T follicular helper cell (primary cell): ENCODE data around the gene SELENOV.

Source experiments
- DNase-seq: peaks from one replicate; pipeline ENCODE4 v3.0.0-alpha.2; 2020; ENCODE audit warnings: low read depth

SELENOV gene

DNA sequence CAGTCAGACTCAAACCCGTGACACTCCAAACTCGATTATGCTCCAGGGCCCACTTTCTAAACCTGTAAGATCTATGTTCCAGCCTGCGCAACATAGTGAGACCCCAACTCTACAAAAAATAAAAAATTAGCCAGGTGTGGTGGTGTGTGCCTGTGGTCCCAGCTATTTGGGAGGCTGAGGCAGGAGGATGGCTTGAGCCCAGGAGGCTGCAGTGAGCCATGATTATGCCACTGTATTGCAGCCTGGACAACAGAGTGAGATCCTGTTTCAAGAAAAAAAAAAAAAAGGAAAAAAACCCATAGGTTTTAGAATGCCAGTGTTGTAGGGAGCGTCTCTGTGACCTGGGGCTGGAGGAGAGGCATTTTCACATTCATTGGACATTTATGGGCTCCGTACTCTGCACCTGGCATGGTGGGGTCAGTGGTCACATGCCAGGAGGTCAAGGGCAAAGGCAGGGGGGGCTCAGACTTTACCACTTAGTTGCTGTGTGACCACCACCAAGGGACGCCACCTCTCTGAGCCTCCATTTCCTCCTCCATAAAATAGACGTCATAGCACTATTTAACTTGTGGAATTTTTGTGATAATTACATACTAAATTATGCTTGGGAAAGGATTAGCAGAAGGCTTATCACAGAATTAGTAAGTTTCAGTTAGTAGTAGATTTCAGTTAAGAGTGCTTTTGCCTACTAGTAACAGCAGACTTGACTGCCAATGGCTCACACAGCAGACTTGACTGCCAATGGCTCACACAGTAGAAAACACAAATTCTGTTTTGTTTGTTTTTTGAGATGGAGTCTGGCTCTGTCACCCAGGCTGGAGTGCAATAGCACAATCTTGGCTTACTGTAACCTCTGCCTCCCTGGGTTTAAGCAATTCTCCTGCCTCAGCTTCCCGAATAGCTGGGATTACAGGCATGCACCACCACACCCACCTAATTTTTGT is 5.9 kb downstream of the SELENOV start:
- no peak for DNase-seq

DNA sequence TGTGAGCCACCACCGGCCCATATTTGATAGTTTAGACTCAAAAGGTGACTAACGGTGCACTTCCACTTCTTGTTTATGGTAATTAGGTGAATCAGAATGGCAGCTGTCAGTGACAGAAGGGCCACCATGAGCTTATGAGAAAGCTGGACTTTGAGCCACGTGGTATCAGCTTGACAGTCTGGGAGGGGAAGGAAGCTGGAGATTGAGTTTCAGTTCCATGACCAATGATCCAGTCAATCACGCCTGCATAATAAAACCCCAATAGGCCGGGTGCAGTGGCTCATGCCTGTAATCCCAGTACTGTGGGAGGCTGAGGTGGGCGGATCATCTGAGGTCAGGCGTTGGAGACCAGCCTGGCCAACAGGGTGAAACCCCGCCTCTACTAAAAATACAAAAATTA is 9.6 kb downstream of the SELENOV start:
- DNase-seq = no peak

DNA sequence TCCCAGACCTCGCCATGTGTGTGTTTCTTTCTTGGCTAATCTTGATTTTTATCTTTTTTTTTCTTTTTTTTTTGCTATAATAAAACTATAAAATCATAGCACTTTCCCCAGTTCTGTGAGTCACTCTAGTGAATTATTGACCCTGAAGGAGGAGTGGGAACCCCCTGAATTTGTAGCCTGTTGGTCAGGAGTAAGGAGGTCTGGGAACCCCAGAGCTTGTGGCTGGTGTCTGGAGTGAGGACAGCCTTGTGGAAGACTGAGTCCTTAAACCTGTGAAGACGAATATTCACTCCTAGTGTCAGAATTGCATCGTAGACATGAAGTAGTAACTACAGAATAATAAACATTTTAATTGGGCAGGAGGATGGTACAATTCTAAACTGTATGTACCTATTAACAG is 10.3 kb downstream of the SELENOV start:
- no peak for DNase-seq

DNA sequence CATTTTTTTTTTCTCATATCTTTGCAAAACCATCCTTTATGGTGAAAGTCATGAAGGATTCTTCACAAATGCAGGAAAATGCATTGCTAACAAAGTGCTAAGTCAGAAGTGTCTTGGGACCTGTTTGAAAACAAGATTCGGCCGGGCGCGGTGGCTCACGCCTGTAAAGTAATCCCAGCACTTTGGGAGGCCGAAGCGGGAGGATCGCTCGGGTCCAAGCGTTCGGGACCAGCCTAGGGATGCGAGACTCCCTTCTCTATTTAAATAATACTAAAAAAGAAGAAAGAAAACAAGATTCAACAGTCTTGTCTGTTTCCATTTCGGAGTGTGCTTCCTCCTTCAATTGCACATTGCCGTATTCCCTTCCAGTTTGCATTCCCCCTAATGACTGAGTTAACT is 16.9 kb downstream of the SELENOV start:
- no peak for DNase-seq

DNA sequence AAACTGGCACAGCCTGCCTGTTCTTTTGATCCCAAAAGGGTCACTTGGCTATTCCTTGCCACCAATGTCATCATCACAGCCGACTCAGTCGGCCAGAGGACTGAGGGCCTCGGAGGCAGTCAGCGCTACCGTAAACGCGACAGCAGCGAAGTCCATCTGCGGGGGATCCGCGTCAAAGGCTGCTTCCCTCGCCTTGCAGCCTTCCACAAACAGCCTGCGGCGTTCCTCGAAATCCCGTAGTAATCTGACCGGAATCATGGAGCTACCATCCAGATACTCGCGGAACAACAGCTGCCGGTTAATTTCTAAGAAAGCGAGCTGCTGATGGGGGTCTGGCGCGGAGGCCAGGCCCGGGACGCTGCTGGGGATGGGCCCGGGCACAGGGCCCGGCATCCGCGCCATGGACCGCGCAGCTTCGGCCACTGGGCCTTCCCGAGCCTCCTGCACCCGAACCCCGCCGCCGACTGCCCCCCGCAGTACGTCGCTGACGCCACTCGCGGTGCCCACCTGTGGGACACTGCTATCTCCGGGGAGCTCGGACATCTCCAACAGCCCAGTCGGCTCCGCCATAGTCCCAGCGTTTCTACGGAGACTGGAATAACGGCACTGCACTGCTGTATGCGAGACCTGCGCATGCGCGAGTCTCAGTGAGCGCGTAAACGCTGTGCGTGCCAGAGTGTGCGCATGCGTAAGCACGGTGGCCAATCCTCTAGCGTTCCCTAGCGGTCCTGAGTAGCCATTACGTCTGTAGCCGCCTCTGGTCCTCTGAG is 17.5 kb downstream of the SELENOV start, which contains the start of gene EID2B:
EID2B (minus strand) TSS at position 620 of the 770 bp plus-strand sequence; CDS start at position 570, 50 bp downstream.
- DNase-seq = peak; percentile 93

DNA sequence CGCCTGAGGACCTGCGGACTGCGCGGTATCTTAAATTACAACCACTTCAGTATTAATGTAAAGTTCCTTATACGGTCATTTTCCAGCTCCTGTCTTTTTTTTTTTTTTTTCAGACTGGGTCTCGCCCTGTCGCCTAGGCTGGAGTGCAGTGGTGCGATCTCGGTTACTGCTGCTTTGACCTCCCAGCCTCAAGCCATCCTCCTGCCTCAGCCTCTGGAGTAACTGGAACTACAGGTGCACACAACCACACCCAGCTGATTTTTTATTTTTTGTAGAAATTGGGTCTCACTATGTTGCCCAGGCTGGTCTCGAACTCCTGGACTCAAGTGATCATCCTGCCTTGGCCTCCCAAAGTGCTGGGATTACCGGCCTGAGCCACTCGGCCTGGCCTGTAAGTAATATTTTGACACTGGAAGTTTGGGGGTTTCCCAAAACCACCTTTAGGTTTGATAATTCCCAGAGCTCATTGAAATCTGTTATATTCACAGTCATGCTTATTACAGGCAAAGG is 18.1 kb downstream of the SELENOV start:
- no peak for DNase-seq

DNA sequence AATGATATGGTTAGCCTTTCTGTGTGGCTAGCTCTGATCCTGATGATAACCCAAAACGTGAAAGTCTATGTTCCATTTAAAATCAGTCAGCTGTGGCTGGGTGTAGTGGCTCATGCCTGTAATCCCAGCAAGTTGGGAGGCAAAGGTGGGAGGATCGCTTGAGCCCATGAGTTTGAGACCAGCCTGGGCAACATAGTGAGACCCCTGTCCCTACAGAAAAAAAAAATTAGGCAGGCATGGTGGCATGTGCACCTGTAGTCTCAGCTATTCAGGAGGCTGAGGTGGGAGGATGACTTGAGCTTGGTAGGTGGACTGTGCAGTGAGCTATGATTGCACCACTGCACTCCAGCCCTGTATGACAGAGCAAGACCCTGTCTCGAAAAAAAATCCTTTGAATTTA is 18.9 kb downstream of the SELENOV start:
- DNase-seq = no peak

DNA sequence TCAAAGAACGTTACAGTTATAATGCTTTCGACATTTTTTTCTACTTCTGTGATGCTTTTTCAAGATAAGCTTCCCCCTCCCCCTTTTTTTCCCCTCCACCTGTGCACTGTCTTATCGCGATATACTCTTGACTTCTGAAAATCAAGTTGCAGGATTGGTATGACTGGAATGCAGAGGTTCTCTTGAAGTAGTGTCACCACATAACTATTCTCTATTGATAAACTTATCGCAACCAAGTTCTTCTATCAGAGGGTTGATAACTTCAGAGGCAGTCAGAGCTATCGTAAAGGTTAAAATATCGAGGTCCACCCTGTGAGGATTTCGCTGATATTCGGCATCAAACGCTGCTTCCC is 24.2 kb downstream of the SELENOV start:
- DNase-seq = no peak

DNA sequence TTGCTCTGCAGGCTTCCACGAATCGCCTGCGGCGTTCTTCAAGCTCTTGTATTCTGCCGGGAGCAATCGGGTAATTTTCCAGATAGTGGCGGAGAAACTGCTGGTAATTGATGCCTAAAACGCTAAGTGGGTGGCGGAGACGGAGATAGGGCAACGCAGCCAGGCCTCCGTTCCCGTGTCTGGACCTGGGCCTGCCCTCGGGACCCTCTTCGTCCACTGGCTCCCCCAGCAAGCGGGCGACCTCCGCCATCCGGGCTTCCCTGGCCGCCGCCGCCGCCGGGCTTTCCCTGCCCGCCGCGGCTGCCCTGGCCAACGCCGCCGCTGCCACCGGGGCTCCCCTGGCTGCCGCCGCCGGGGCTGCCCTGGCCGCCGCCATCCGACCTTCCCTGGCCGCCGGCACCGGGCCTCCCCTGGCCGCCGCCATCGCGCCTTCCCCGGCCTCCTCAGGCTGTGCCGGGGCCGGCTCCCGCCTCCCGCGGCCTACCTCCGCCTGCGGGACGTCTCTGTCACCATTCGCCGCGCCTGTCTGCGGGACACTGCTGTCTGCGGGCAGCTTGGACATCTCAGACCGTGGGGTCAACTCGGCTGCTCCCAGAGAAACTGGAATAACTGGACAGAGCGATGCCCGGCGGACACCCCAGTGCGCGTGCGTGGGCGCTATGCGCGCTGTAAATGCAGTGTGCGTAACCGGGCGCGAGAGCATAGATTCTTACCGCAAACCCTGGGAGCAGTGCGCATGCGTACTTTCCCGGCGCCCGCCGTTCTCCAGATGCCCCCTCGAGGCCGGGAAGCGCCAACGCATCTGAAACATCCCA is 24.8 kb downstream of the SELENOV start, which contains the start of gene EID2:
EID2 (minus strand) TSS at position 644 of the 815 bp plus-strand sequence; CDS start at position 562, 82 bp downstream.
- peak; percentile 91 for DNase-seq

DNA sequence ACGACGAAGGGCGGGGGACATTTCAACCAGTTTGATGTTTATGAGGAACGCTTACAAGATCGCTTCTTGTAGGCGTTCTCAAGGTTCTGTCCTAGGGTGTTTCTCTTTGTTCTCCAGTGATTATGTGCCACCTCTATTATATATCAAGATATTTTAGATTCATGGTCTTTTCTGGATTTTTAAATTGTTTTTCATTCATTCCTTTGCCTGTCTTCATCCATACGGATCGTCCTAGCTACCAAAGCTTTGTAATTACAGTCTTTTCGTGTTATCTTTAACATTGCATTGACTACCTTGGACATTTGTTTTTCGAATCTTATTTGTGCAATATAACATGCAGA is 25.4 kb downstream of the SELENOV start:
- DNase-seq = no peak

DNA sequence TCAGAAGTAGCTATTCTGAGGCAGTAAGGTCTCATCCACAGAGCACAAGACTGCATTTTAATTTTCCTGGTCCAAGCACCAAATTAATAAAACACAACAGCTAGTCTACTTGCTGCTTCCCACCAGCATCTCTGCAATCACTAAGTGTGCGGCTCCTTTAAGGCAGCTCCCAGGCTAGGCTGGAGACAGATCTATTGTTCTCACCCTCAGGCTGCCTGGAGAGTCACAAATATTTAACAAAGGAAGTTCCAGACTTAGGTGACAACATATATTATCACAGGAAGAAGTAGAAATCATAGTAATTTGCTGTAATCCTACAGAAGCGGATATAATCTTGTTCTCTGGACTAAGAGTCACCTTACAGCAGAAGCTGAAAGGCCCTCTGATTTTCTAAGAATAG is 27.3 kb downstream of the SELENOV start:
- no peak for DNase-seq

DNA sequence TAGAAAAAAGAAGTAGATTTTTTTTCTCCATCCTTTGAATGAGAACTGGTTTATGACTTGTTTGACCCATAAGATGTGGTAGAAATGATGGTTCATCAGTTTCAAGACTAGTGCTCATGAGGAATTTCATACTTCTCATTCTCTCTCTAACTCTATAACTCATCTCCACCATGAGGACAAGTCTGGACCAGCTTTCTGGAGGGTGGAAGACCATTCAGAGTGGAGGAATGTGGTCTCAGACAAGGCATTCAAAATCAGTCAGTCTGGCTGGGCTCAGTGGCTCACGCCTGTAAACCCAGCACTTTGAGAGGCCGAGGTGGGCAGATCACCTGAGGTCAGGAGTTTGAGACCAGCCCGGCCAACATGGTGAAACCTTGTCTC is 28.5 kb downstream of the SELENOV start:
- DNase-seq = no peak

DNA sequence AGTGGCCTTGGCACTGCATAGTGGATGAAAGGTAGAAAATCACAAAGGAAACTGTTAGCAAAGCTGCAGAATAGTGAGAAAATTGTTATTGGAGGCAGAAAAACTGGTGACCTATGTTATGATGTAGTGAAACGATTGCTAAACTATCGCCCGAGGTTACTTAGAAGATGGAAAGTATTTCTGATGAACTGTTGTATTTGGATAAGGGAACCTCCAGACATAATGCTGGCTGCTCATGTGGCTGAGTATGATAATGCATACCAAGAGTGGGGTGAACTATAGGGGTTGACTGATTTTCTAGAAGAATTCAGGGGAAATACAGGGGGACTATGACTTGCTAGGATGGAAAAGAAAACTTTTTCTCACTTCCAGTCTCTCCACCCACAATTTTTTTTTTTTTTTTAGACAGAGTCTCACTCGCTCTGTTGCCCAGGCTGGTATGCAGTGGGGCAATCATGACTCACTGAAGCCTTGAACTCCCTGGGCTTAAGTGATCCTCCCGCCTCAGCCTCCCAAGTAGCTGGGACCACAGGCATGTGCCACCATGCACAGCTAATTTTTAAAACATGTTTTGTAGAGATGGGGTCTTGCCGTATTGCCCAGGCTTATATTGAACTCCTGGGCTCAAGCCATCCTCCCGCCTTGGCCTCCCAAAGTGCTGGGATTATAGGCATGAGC is 29.4 kb downstream of the SELENOV start:
- DNase-seq = no peak

DNA sequence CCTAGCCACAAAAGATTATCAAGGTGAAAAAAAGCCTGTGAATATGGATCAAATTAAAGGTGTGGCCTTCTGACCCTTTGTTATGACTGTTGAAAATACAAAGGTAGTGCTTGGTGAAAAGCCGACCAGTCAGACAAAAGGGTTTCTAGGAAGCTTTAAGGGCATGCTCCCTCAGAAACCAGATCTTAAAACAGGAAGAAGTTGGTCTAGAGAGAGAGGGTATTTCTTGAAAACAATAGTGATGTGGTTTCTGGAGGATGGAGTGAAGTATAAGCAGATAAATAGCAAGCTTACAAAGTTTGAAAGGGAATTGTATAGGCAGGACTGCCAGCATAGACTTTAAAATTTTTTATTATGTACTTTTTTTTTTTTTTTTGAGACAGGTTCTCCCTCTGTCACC is 30.0 kb downstream of the SELENOV start:
- no peak for DNase-seq

DNA sequence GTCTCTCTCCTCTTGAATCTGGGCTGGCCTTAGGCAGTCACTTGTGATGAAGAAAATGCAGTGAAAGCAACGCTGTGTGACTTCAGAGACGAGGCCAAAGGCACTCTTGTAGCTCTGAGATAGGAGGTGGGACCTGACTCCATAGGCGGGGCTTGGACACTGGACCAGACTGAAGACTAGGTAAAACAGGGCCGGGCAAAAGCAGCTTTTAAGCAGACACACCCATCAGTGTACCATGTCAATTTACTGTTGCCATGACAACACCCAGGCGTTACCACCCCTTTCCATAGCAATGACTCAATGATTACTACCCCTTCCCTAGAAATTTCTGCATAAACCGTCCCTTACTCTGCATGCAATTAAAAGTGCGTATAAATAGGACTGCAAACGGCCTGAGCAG is 31.7 kb downstream of the SELENOV start:
- DNase-seq = no peak

DNA sequence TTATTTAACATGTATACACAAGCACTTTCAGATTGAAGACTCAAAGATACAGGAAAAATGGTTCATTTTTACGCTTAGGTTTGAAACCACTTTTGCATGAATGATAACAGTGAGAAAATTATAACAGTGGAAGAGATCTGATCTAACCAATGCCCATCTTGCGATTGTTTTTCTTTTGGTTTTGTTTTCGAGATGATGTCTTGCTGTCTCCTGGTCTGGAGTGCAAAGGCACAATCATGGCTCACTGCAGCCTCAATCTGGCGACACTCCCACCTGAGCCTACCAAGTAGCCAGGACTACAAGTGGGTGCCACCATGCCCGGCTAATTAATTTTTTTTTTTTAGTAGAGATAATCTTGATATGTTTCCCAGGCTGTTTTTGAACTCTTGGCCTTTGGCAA is 35.3 kb downstream of the SELENOV start:
- no peak for DNase-seq

DNA sequence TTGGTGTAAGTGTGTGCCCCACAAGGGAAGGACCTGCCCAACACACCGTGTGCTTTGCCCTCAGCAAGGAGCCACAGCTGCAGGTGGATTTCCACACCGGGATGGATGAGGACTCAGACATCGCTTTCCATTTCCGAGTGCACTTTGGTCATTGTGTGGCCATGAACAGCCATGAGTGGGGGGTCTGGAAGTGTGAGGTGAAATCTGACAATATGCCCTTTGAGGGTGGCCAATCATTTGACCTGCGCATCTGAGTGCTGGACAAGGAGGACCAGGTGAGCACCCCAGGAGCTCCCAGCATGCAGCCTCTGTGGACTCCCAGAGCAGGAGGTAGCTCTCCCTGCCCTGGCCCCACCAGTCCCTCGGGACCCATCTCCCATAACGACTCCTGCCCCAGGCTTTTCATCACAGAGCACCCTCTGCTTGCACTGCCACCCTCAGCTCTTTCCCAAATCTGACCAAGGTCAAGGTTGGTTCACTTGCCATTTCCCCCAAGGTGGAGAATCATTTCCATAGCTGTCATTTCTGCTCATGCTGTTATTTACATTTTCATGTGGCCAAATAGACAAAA is 38.2 kb downstream of the SELENOV start:
- DNase-seq = no peak

DNA sequence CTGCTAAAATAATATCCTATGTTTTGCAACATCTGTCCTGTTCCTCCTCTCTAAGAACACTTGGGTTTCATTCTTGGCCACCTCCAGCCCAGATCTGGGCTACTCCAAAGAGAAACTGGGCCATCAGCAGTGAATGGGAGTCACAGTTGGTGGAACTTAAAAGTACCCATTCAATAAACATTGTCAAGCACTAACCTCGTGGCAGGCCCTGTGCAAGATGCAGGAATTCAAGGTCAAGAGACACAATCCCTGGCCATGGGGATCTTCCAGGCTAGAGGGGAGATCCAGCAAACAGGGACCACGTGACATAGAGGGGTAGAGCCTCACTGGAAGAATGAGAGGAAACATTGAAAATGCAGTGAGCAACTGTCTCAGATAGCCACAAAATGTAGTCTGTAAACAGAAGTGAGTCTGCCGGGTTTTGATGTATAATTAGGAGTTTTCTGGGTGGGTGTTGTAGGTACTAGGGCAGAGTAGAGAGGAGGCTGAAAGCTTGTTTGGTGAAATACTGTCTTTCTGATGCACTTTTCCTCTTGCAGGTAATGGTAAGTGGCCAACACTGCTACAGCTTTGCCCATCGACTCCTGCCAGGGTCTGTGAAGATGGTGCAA is 39.9 kb downstream of the SELENOV start:
- no peak for DNase-seq

DNA sequence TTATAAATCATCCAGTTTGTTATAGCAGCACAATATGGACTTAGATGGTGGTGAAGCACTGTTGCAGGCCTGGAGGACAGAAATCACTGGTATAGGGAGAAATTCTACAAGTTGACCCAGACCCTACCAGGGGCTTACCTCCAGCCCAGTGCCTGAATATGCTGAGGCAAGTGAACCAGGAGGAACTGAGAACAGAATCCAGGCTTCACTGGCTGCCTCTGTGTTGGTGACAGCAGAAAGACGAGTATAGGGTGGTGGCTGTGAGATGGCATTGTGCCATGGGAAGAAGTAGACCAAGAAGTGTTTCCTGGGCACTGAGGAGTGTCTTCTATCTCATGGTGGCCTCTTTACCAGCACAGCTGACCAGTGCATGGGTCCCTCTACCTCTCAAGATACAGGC is 40.9 kb downstream of the SELENOV start:
- no peak for DNase-seq

DNA sequence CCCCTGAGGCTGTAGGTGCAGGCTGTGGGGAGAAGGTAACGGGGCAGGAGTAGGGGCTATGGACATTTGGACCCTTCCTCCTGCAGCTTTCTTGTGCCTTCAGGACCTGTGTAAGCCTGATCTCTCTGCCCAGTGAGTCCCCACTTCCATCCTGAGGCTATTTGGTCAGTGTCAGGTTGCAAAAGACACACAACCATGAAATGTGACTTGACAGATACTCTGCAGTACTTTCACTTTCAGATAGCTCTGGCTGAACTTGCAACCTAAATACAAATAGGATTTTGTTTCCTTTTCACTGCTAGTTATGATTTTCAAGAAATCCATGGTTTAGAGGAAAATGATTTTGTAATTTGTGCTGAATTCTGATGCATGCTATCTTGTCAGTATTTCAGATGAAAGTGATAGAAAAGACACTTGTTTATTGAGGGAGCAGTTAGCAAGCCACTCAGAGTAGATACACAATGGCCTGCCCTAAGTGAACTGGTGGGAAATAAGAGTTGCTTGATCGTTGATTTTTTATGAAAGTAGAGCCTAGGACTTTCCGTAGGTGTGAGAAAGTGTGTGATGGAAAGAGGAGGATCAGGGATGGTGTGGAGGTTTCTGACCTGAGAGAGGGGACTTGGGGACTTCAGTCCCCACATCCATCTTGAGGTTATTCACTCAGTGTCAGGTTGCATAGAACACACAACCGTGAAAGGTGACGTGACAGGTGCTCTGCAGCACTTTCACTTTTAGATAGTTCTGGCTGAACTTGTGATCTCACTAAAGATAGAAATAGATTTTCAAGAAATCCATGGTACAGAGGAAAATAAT is 43.1 kb downstream of the SELENOV start:
- no peak for DNase-seq
